SK-N-SH treated with all-trans-retinoic acid at 6 μM for 48 hours (cell line): Measurements from ENCODE around the gene UBR3.
A peak's percentile ranks its signal among the peaks of the same experiment; 100 is the strongest.

Source experiments
- ARNTL ChIP-seq: fragments of 450-650 bp; formaldehyde crosslinking; IDR thresholded peaks from 2 replicates; pipeline ENCODE4 v1.5.0; 2020; ENCODE audit warnings: low read depth, mild to moderate bottlenecking, moderate library complexity, borderline replicate concordance
- BACH2 ChIP-seq: fragments of 250-450 bp; sonication (Bioruptor Pico); IDR thresholded peaks from 2 replicates; pipeline ENCODE4 v1.9.0; 2021; ENCODE audit warnings: mild to moderate bottlenecking, borderline replicate concordance
- GLIS3 ChIP-seq: fragments of 250-450 bp; sonication (Bioruptor Pico); IDR thresholded peaks from 2 replicates; pipeline ENCODE4 v1.5.0; 2020; ENCODE audit warnings: mild to moderate bottlenecking, moderate library complexity
- PATZ1 ChIP-seq: fragments of 250-450 bp; sonication (Bioruptor Pico); IDR thresholded peaks from 2 replicates; pipeline ENCODE4 v1.8.0; 2020; ENCODE audit warnings: mild to moderate bottlenecking, moderate library complexity, borderline replicate concordance
- POU6F1 ChIP-seq: fragments of 250-450 bp; sonication (Bioruptor Pico); IDR thresholded peaks from 2 replicates; pipeline ENCODE4 v1.8.0; 2021; ENCODE audit warnings: low read depth, mild to moderate bottlenecking, moderate library complexity, borderline replicate concordance
- PPARA ChIP-seq: fragments of 250-450 bp; sonication (Bioruptor Pico); IDR thresholded peaks from 2 replicates; pipeline ENCODE4 v1.5.0; 2020; ENCODE audit warnings: mild to moderate bottlenecking, borderline replicate concordance
- RARB ChIP-seq: fragments of 250-450 bp; sonication (Bioruptor Pico); IDR thresholded peaks from 2 replicates; pipeline ENCODE4 v1.8.0; 2021; ENCODE audit warnings: mild to moderate bottlenecking, moderate library complexity
- TCF4 ChIP-seq: fragments of 250-450 bp; sonication (Bioruptor Pico); IDR thresholded peaks from 2 replicates; pipeline ENCODE4 v1.8.0; 2021; ENCODE audit warnings: mild to moderate bottlenecking, moderate library complexity, borderline replicate concordance
- TOX ChIP-seq: fragments of 250-450 bp; sonication (Bioruptor Pico); IDR thresholded peaks from 2 replicates; pipeline ENCODE4 v1.8.0; 2021; ENCODE audit warnings: mild to moderate bottlenecking, moderate library complexity, borderline replicate concordance
- TSHZ2 ChIP-seq: fragments of 250-450 bp; sonication (Bioruptor Pico); IDR thresholded peaks from 2 replicates; pipeline ENCODE4 v1.5.0; 2020; ENCODE audit warnings: mild to moderate bottlenecking, moderate library complexity
- ZC3H10 ChIP-seq: fragments of 250-450 bp; sonication (Bioruptor Pico); IDR thresholded peaks from 2 replicates; pipeline ENCODE4 v1.5.1; 2021; ENCODE audit warnings: mild to moderate bottlenecking, moderate library complexity
- ZFP3 ChIP-seq: fragments of 250-450 bp; sonication (Bioruptor Pico); IDR thresholded peaks from 2 replicates; pipeline ENCODE4 v1.5.0; 2020; ENCODE audit warnings: mild to moderate bottlenecking, moderate library complexity
- ZFP30 ChIP-seq: fragments of 450-650 bp; formaldehyde crosslinking; IDR thresholded peaks from 2 replicates; pipeline ENCODE4 v1.5.0; 2022; ENCODE audit warnings: mild to moderate bottlenecking, moderate library complexity
- ZNF8 ChIP-seq: fragments of 450-650 bp; formaldehyde crosslinking; IDR thresholded peaks from 2 replicates; pipeline ENCODE4 v1.5.0; 2020; ENCODE audit warnings: mild to moderate bottlenecking, moderate library complexity

DNA sequence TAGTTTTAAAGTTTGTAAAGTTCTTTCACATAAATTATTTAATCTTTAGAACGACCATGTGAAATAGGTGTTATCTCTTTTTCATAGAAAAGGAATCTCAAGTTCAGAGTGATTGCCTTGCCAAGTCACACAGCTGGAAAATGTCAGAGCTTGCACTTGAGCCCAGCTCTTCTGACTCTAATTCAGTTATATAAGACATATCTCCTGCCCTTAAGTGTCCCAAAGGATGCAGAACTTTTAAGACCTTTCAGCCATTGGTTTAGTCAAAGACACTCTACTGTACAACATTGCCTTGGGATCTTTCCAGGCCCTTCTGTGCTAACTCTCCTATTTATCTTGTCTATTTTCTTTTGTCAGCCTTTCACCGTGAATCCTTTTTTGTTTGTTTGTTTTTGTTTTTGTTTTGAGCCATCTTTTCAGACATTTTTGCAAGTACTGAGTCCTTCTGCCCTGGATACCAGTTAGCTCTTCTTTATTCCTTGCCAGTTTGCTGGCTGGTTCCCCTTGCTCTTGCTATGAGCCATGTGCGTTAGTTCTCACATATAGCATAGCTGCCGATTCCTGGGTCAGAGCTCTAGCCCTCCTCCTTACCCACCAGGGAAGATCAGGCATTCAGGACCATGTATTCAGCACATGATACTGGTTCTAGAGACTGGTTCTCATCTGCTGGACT lies 190.7 kb downstream of the UBR3 start:
- TF ChIP-seq TCF4 (CRISPR knock-in tag) (peak; percentile 83), ARNTL (no peak), GLIS3 (peak; percentile 82; the same call in 1 of the 2 replicates), RARB (CRISPR knock-in tag) (no peak), PATZ1 (CRISPR knock-in tag) (no peak; the same call in 1 of the 2 replicates), ZFP3 (CRISPR knock-in tag) (no peak), ZNF8 (CRISPR knock-in tag) (0 out of 2 replicates have a peak, but pooled peaks have one; percentile 22), POU6F1 (CRISPR knock-in tag) (no peak; the same call in 1 of the 2 replicates), PPARA (no peak), ZC3H10 (CRISPR knock-in tag) (peak; percentile 86; the same call in 1 of the 2 replicates), TOX (CRISPR knock-in tag) (no peak), BACH2 (CRISPR knock-in tag) (no peak), ZFP30 (CRISPR knock-in tag) (no peak), TSHZ2 (peak; percentile 21; the same call in 1 of the 2 replicates)
